Neural cell (in vitro differentiated cells): ENCODE results near the gene KCNK7. TPM values are rescaled to one million over a fixed set of nuclear protein-coding genes. Genes with fewer than 3 reads are reported as not detected.

Experiments used
- H2AFZ ChIP-seq: fragments of 200-600, 300-800 bp; sonication (generic), shearing (Covaris generic); 2 replicates; pipeline ENCODE4 v1.6.0; 2014; ENCODE audit warnings: low read depth, mild to moderate bottlenecking, antibody characterized with exemption, low read length, moderate library complexity
- H3F3A ChIP-seq: fragments of 200-600 bp; shearing (Covaris generic); 2 replicates; pipeline ENCODE4 v1.6.1; 2016; ENCODE audit warnings: mild to moderate bottlenecking, moderate library complexity, mixed read lengths, antibody characterized with exemption, low read length; ENCODE audit not compliant: insufficient read depth, poor library complexity, severe bottlenecking
- H3K27ac ChIP-seq: fragments of 200-600, 300-800 bp; sonication (generic), shearing (Covaris generic); 2 replicates; pipeline ENCODE4 v1.5.1; 2014; ENCODE audit warnings: mild to moderate bottlenecking, low read length, moderate library complexity
- H3K27me3 ChIP-seq: fragments of 300-800, 200-600 bp; sonication (generic), shearing (Covaris generic); 2 replicates; pipeline ENCODE4 v1.6.0; 2014; ENCODE audit warnings: mild to moderate bottlenecking, low read depth, low read length, moderate library complexity; ENCODE audit not compliant: insufficient read depth
- H3K36me3 ChIP-seq: fragments of 300-800, 200-600 bp; sonication (generic), shearing (Covaris generic); 2 replicates; pipeline ENCODE4 v1.5.1; 2014; ENCODE audit warnings: mild to moderate bottlenecking, antibody characterized with exemption, low read length, moderate library complexity; ENCODE audit not compliant: insufficient read depth
- H3K4me2 ChIP-seq: fragments of 300-800, 200-600 bp; sonication (generic), shearing (Covaris generic); 2 replicates; pipeline ENCODE4 v1.6.0; 2014; ENCODE audit warnings: mild to moderate bottlenecking, low read length
- H3K4me3 ChIP-seq: fragments of 300-800, 200-600 bp; sonication (generic), shearing (Covaris generic); 2 replicates; pipeline ENCODE4 v1.5.1; 2014; ENCODE audit warnings: mild to moderate bottlenecking, low read length, moderate library complexity
- H3K79me2 ChIP-seq: fragments of 200-600 bp; shearing (Covaris generic); replicated peaks from 2 replicates; pipeline ENCODE4 v1.6.0; 2014; ENCODE audit warnings: mild to moderate bottlenecking, low read length, moderate library complexity; ENCODE audit not compliant: insufficient read depth
- H3K9ac ChIP-seq: fragments of 300-800, 200-600 bp; sonication (generic), shearing (Covaris generic); 2 replicates; pipeline ENCODE4 v1.6.1; 2016; ENCODE audit warnings: mild to moderate bottlenecking, low read length, mixed read lengths
- H3K9me2 ChIP-seq: fragments of 200-600 bp; shearing (Covaris generic); 2 replicates; pipeline ENCODE4 v1.6.1; 2016; ENCODE audit warnings: mild to moderate bottlenecking, low read length, mixed read lengths; ENCODE audit not compliant: insufficient read depth
- H3K9me3 ChIP-seq: fragments of 200-600, 300-800 bp; sonication (generic), shearing (Covaris generic); 2 replicates; pipeline ENCODE4 v1.6.1; 2016; ENCODE audit warnings: mild to moderate bottlenecking, mixed run types, low read length, moderate library complexity, mixed read lengths
- H4K20me1 ChIP-seq: fragments of 200-600 bp; shearing (Covaris generic); 2 replicates; pipeline ENCODE4 v1.6.1; 2016; ENCODE audit warnings: mild to moderate bottlenecking, mixed run types; ENCODE audit not compliant: insufficient read depth
- CTCF ChIP-seq: fragments of 450-650 bp; IDR thresholded peaks from 2 replicates; pipeline ENCODE4 v1.5.1; 2014; ENCODE audit warnings: antibody characterized with exemption, mild to moderate bottlenecking, moderate library complexity; ENCODE audit not compliant: poor library complexity, severe bottlenecking
- EP300 ChIP-seq: fragments of 450-650 bp; conservative IDR thresholded peaks from 2 replicates; pipeline ENCODE4 v1.6.1; 2014; ENCODE audit warnings: antibody characterized with exemption, mild to moderate bottlenecking, moderate library complexity; ENCODE audit not compliant: poor library complexity, severe bottlenecking
- EZH2 ChIP-seq: fragments of 200-600, 300-800 bp; shearing (Covaris generic), sonication (generic); IDR thresholded peaks from 2 replicates; pipeline ENCODE4 v1.6.1; 2014; ENCODE audit warnings: antibody characterized with exemption, low read length, borderline replicate concordance, mild to moderate bottlenecking; ENCODE audit not compliant: insufficient read depth, poor library complexity, severe bottlenecking
- MXI1 ChIP-seq: fragments of 450-650 bp; conservative IDR thresholded peaks from 2 replicates; pipeline ENCODE4 v1.6.1; 2014; ENCODE audit warnings: antibody characterized with exemption, mild to moderate bottlenecking; ENCODE audit not compliant: poor library complexity, severe bottlenecking
- POLR2AphosphoS5 ChIP-seq: IDR thresholded peaks from 2 replicates; pipeline ENCODE4 v1.6.1; 2012
- RAD21 ChIP-seq: fragments of 450-650 bp; conservative IDR thresholded peaks from 2 replicates; pipeline ENCODE4 v1.6.1; 2014; ENCODE audit warnings: antibody characterized with exemption, mild to moderate bottlenecking, moderate library complexity
- REST ChIP-seq: IDR thresholded peaks from 2 replicates; pipeline ENCODE4 v1.6.1; 2012; ENCODE audit warnings: borderline replicate concordance
- SMC3 ChIP-seq: fragments of 450-650 bp; conservative IDR thresholded peaks from 2 replicates; pipeline ENCODE4 v1.6.1; 2014; ENCODE audit warnings: antibody characterized with exemption, mild to moderate bottlenecking, moderate library complexity; ENCODE audit not compliant: poor library complexity
- TAF1 ChIP-seq: IDR thresholded peaks from 2 replicates; pipeline ENCODE4 v1.6.1; 2012; ENCODE audit warnings: low read depth
- polyA plus RNA-seq: library from polyadenylated mRNA; depleted of rRNA; stranded (reverse); fragments of >200 nt; gene quantifications from 2 replicates; pipeline ENCODE4 v1.2.3, GENCODE V29; 2014

The KCNK7 gene
- polyA plus RNA-seq, 1 donor from 2014 or later, result 1.1 TPM

- no peaks in the 10 kb centered on the region for H3K36me3 ChIP-seq
- H4K20me1 ChIP-seq, result peaks cover 15% of the 10 kb centered on the region
- TF ChIP-seq TAF1 (no peak), EZH2 (no peak), MXI1 (no peak), EP300 (no peak), RAD21 (no peak), SMC3 (no peak), POLR2AphosphoS5 (no peak), REST (no peak)
- H3F3A ChIP-seq, result peaks cover 9% of the 10 kb centered on the region
- peak overlapping the region; percentile 82 for H3K4me3 ChIP-seq
- peak overlapping the region; percentile 73 for H3K27ac ChIP-seq
- peak overlapping the region; percentile 91 for H3K9ac ChIP-seq
- H3K79me2 ChIP-seq, result peaks cover 54% of the 10 kb centered on the region
- H3K27me3 ChIP-seq, result peaks cover 7% of the 10 kb centered on the region
- no peaks in the 10 kb centered on the region for H3K9me3 ChIP-seq
- peak overlapping the region; percentile 96 for H3K4me2 ChIP-seq
- H2AFZ ChIP-seq, result no peak overlapping the region
- no peaks in the 10 kb centered on the region for H3K9me2 ChIP-seq
Measured at GRCh38 chr11:65571420-65571819, 24.2 kb downstream of the KCNK7 start.

- Histone ChIP-seq H4K20me1 (peaks cover 15% of the 10 kb centered on the region), H3K9me3 (no peaks in the 10 kb centered on the region), H3K36me3 (no peaks in the 10 kb centered on the region), H3K4me2 (peak within 1 kb of the TSS; percentile 99), H3K27ac (peak within 1 kb of the TSS; percentile 95), H3K79me2 (peaks cover 50% of the 10 kb centered on the region), H3K27me3 (peaks cover 4% of the 10 kb centered on the region), H3K4me3 (peak within 1 kb of the TSS; percentile 82), H3F3A (peaks cover 9% of the 10 kb centered on the region), H2AFZ (peak within 1 kb of the TSS; percentile 41), H3K9me2 (no peaks in the 10 kb centered on the region), H3K9ac (peak within 1 kb of the TSS; percentile 91)
- TF ChIP-seq CTCF (peak; percentile 90), SMC3 (peak; percentile 67), TAF1 (no peak), EP300 (peak; percentile 80), POLR2AphosphoS5 (peak; percentile 95), REST (peak; percentile 34), MXI1 (peak; percentile 96), RAD21 (peak; percentile 55), EZH2 (no peak)
Measured at GRCh38 chr11:65569973-65570918, 25.4 kb downstream of the KCNK7 start, which contains the start of gene ZNRD2. TSS of gene ZNRD2 (plus strand) at chr11:65570477. CDS start at chr11:65570492, 15 bp downstream.
